Body of pancreas (tissue), 4 donors: ENCODE data around the gene FGF1.

Experiments used
- POLR2A ChIP-seq, 3 donors: fragments of 450-650 bp; IDR thresholded peaks; one replicate each; pipeline ENCODE4 v1.6.1; 2016; ENCODE audit warnings: antibody characterized with exemption in 3 of 3, mild to moderate bottlenecking in 2 of 3
- TF ChIP-seq, protein P1 (sequence below), 7 experiments: fragments of 450-650 bp in 4 of 7; fragments of 200-600 bp in 3 of 7; sonication (generic) in 3 of 7; IDR thresholded peaks; one replicate each; pipeline ENCODE4 v1.5.1; 2016 to 2019; ENCODE audit warnings: antibody characterized with exemption in 7 of 7

- TF ChIP-seq, protein P1, sequence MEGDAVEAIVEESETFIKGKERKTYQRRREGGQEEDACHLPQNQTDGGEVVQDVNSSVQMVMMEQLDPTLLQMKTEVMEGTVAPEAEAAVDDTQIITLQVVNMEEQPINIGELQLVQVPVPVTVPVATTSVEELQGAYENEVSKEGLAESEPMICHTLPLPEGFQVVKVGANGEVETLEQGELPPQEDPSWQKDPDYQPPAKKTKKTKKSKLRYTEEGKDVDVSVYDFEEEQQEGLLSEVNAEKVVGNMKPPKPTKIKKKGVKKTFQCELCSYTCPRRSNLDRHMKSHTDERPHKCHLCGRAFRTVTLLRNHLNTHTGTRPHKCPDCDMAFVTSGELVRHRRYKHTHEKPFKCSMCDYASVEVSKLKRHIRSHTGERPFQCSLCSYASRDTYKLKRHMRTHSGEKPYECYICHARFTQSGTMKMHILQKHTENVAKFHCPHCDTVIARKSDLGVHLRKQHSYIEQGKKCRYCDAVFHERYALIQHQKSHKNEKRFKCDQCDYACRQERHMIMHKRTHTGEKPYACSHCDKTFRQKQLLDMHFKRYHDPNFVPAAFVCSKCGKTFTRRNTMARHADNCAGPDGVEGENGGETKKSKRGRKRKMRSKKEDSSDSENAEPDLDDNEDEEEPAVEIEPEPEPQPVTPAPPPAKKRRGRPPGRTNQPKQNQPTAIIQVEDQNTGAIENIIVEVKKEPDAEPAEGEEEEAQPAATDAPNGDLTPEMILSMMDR (IDR thresholded peaks at IDR 0.05), result no peak
- TF ChIP-seq POLR2A (IDR thresholded peaks at IDR 0.05), result no peak
Measured at GRCh38 chr5:142597025-142597424, 88.9 kb downstream of the FGF1 start.
